NCI-H2171 treated with DMSO at 0.1 percent for 48 hours (cell line): ENCODE data around the gene CYB5R3.

Experiments
- DNase-seq: peaks from one replicate; lab custom pipeline; 2025; lab: John Stamatoyannopoulos, UW

CYB5R3 gene

GRCh38 chr22:42645341-42645937 lies 3.8 kb downstream of the CYB5R3 start:
- DNase-seq: no peak

- no peak for DNase-seq
Observed at GRCh38 chr22:42644422-42645340, 4.5 kb downstream of the CYB5R3 start.

- DNase-seq: no peak
Observed at GRCh38 chr22:42643634-42644421, 5.4 kb downstream of the CYB5R3 start.

- no peak for DNase-seq
Observed at GRCh38 chr22:42642806-42643633, 6.2 kb downstream of the CYB5R3 start.

- DNase-seq: no peak
Observed at GRCh38 chr22:42641801-42642413, 7.3 kb downstream of the CYB5R3 start.

- DNase-seq: no peak
Observed at GRCh38 chr22:42639541-42640241, 9.5 kb downstream of the CYB5R3 start.

GRCh38 chr22:42637555-42637954 lies 11.6 kb downstream of the CYB5R3 start:
- no peak for DNase-seq

- no peak for DNase-seq
Observed at GRCh38 chr22:42636506-42636905, 12.7 kb downstream of the CYB5R3 start.

GRCh38 chr22:42635531-42635930 lies 13.7 kb downstream of the CYB5R3 start:
- DNase-seq: no peak

GRCh38 chr22:42633013-42633412 lies 16.2 kb downstream of the CYB5R3 start:
- DNase-seq: no peak

- no peak for DNase-seq
Observed at GRCh38 chr22:42632096-42632495, 17.1 kb downstream of the CYB5R3 start.

GRCh38 chr22:42630901-42631602 lies 18.1 kb downstream of the CYB5R3 start:
- DNase-seq: no peak

- no peak for DNase-seq
Observed at GRCh38 chr22:42630211-42630610, 19.0 kb downstream of the CYB5R3 start.

GRCh38 chr22:42627981-42628380 lies 21.2 kb downstream of the CYB5R3 start:
- DNase-seq: no peak

GRCh38 chr22:42626951-42627625 lies 22.1 kb downstream of the CYB5R3 start:
- no peak for DNase-seq

- no peak for DNase-seq
Observed at GRCh38 chr22:42626431-42626830, 22.8 kb downstream of the CYB5R3 start.

- no peak for DNase-seq
Observed at GRCh38 chr22:42625416-42625815, 23.8 kb downstream of the CYB5R3 start.

GRCh38 chr22:42624551-42625106 lies 24.6 kb downstream of the CYB5R3 start:
- no peak for DNase-seq
